KMS-11 (cell line): ENCODE measurements around the gene FOLR3.

Experiments
- H2AFZ ChIP-seq: fragments of 200-600 bp; sonication (generic); 2 replicates; pipeline ENCODE4 v1.6.1; 2016; ENCODE audit warnings: antibody characterized with exemption, mixed run types, low read depth
- H3K27ac ChIP-seq: fragments of 200-600 bp; sonication (generic); 2 replicates; pipeline ENCODE4 v1.6.1; 2016; ENCODE audit warnings: mild to moderate bottlenecking, mixed run types
- H3K27me3 ChIP-seq: fragments of 200-600 bp; sonication (generic); 2 replicates; pipeline ENCODE4 v1.6.1; 2017; ENCODE audit warnings: mild to moderate bottlenecking, low read depth, mixed run types, moderate library complexity; ENCODE audit not compliant: insufficient read depth
- H3K36me3 ChIP-seq: fragments of 200-600 bp; sonication (generic); 2 replicates; pipeline ENCODE4 v1.6.1; 2017; ENCODE audit warnings: mild to moderate bottlenecking, mixed run types; ENCODE audit not compliant: insufficient read depth
- H3K4me1 ChIP-seq: fragments of 200-600 bp; sonication (generic); 2 replicates; pipeline ENCODE4 v1.6.1; 2016; ENCODE audit warnings: mild to moderate bottlenecking, low read depth, mixed run types; ENCODE audit not compliant: poor library complexity, severe bottlenecking
- H3K4me2 ChIP-seq: fragments of 200-600 bp; sonication (generic); 2 replicates; pipeline ENCODE4 v1.7.0; 2016; ENCODE audit warnings: mild to moderate bottlenecking, mixed run types
- H3K4me3 ChIP-seq: fragments of 200-600 bp; sonication (generic); IDR thresholded peaks from 2 replicates; pipeline ENCODE4 v1.6.1; 2017; ENCODE audit warnings: low read depth, low read length, mixed read lengths; ENCODE audit not compliant: insufficient read depth
- H3K79me2 ChIP-seq: fragments of 200-600 bp; sonication (generic); 2 replicates; pipeline ENCODE4 v1.6.1; 2016; ENCODE audit warnings: low read depth, mixed run types; ENCODE audit not compliant: insufficient read depth
- H3K9ac ChIP-seq: fragments of 200-600 bp; sonication (generic); 2 replicates; pipeline ENCODE4 v1.6.1; 2016; ENCODE audit warnings: mild to moderate bottlenecking, mixed run types
- H4K20me1 ChIP-seq: fragments of 200-600 bp; sonication (generic); 2 replicates; pipeline ENCODE4 v1.6.1; 2016; ENCODE audit warnings: mild to moderate bottlenecking, mixed run types; ENCODE audit not compliant: insufficient read depth
- CTCF ChIP-seq: fragments of 200-600 bp; sonication (generic); conservative IDR thresholded peaks from 2 replicates; pipeline ENCODE4 v1.6.1; 2017; ENCODE audit warnings: low read depth, mild to moderate bottlenecking, antibody characterized with exemption, low read length, moderate library complexity, mixed read lengths

The FOLR3 gene

DNA sequence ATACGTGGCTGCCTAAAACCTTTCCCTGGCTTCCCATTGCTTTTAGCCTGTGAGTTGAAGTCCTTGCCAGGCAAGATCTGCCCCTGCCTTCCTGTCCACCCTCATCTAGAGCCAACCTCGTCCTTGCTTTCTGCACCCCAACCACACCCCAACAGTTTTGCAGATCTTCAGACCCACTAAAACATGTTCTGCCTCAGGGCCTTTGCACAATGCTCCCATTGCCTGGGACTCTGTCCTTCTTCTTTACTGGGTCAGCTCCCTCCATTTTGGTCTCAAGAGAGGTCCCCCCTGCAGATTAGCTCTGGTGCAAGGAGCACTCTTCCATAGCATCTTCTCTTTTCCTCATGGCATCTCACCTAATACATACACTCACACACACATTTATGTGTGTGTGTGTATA, 14.6 kb upstream of the FOLR3 start:
- no peaks in the 10 kb centered on the region for H3K79me2 ChIP-seq
- H3K4me3 ChIP-seq = no peak overlapping the region
- H3K27me3 ChIP-seq = no peaks in the 10 kb centered on the region
- H3K27ac ChIP-seq = no peak overlapping the region
- H3K4me1 ChIP-seq = no peaks in the 10 kb centered on the region
- H3K4me2 ChIP-seq = no peak overlapping the region
- no peak overlapping the region for H2AFZ ChIP-seq
- H4K20me1 ChIP-seq = no peaks in the 10 kb centered on the region
- H3K36me3 ChIP-seq = no peaks in the 10 kb centered on the region
- H3K9ac ChIP-seq = no peak overlapping the region
- no peak for TF ChIP-seq CTCF

- Histone ChIP-seq H3K36me3 (no peaks in the 10 kb centered on the region), H3K4me2 (no peak overlapping the region), H3K4me1 (no peaks in the 10 kb centered on the region), H3K27me3 (no peaks in the 10 kb centered on the region), H4K20me1 (no peaks in the 10 kb centered on the region), H3K9ac (no peak overlapping the region), H3K27ac (no peak overlapping the region), H2AFZ (no peak overlapping the region), H3K4me3 (no peak overlapping the region), H3K79me2 (no peaks in the 10 kb centered on the region)
- TF ChIP-seq CTCF = no peak
Measured at GRCh38 chr11:72122607-72123006, 12.9 kb upstream of the FOLR3 start.

DNA sequence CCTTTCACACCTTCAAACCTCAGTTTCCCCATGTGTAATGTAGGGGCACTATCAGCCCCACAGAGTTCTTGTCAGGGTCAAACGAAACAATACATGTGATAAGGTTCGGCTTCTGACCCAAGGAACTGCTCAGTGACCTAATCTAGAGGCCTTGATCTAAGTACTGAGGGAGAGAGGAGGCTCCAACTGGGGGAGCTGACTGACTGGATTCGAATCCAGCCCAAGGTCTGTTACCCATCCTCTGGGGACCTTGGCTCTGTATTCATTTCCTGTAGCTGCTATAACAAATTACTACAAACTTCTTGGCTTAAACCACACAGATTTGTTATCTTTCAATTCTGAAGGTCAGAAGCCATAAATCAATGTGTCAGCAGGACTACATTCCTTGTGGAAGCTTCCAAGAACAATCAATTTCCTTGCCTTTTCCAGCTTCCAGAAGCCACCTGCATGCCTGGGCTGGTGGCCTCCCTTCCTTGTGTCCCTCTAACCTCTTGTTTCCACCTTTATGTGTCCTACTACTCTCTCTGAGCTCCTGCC, 12.3 kb upstream of the FOLR3 start:
- no peak overlapping the region for H2AFZ ChIP-seq
- H3K79me2 ChIP-seq = no peaks in the 10 kb centered on the region
- H3K4me1 ChIP-seq = no peaks in the 10 kb centered on the region
- no peak for TF ChIP-seq CTCF
- H3K4me3 ChIP-seq = no peak overlapping the region
- H3K9ac ChIP-seq = no peak overlapping the region
- H4K20me1 ChIP-seq = no peaks in the 10 kb centered on the region
- H3K27ac ChIP-seq = no peak overlapping the region
- no peak overlapping the region for H3K4me2 ChIP-seq
- H3K27me3 ChIP-seq = no peaks in the 10 kb centered on the region
- no peaks in the 10 kb centered on the region for H3K36me3 ChIP-seq

GRCh38 chr11:72124046-72124445, 11.5 kb upstream of the FOLR3 start:
- H3K36me3 ChIP-seq = no peaks in the 10 kb centered on the region
- H3K4me1 ChIP-seq = no peaks in the 10 kb centered on the region
- no peak for TF ChIP-seq CTCF
- H3K9ac ChIP-seq = no peak overlapping the region
- no peaks in the 10 kb centered on the region for H4K20me1 ChIP-seq
- H3K79me2 ChIP-seq = no peaks in the 10 kb centered on the region
- no peaks in the 10 kb centered on the region for H3K27me3 ChIP-seq
- H3K4me3 ChIP-seq = no peak overlapping the region
- H3K4me2 ChIP-seq = no peak overlapping the region
- no peak overlapping the region for H3K27ac ChIP-seq
- H2AFZ ChIP-seq = no peak overlapping the region
